Measurements from ENCODE around the gene HSPD1. TPM values are rescaled to one million over a fixed set of nuclear protein-coding genes. Genes with fewer than 3 reads are reported as not detected.

Gene HSPD1
- total and polyA plus RNA-seq, 2 of the 13 experiments (the other 11 are each of a cell fraction or from before 2014, with no cell fraction given), result 685 to 2,610 TPM

DNA sequence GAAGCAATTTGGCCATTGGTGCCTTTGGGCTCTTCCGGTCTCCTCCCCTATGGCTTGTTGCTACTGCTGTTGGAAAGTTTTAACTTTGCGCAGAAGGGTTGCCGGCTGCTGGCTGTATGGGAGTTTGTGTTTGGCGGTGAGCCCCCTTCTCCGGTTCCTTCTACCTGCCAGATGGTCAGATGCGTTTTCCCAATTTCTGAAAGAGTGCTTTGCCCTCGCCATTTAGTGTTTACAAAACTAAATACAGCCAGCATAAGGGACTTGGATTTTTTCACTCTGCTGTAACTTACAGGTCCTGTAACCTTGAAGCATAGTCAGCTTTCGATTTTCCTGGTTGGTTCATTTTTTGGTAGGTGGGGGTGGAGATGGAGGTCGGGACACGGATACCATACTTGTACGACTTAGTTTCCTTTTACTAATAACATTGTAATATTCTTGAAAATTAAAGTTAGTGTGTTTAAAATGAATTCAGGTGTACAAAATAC lies 45.7 kb downstream of the HSPD1 start (continued):
- TF ChIP-seq, protein P1, sequence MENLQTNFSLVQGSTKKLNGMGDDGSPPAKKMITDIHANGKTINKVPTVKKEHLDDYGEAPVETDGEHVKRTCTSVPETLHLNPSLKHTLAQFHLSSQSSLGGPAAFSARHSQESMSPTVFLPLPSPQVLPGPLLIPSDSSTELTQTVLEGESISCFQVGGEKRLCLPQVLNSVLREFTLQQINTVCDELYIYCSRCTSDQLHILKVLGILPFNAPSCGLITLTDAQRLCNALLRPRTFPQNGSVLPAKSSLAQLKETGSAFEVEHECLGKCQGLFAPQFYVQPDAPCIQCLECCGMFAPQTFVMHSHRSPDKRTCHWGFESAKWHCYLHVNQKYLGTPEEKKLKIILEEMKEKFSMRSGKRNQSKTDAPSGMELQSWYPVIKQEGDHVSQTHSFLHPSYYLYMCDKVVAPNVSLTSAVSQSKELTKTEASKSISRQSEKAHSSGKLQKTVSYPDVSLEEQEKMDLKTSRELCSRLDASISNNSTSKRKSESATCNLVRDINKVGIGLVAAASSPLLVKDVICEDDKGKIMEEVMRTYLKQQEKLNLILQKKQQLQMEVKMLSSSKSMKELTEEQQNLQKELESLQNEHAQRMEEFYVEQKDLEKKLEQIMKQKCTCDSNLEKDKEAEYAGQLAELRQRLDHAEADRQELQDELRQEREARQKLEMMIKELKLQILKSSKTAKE (CRISPR knock-in tag; IDR thresholded peaks at IDR 0.05; ENCODE audit: borderline replicate concordance), result no peak
- TF ChIP-seq GABPB1 (CRISPR knock-in tag; IDR thresholded peaks at IDR 0.05), result no peak; the same call in 1 of the 2 replicates
- TF ChIP-seq CBX5 (CRISPR knock-in tag; IDR thresholded peaks at IDR 0.05; ENCODE audit: borderline replicate concordance), result no peak
- TF ChIP-seq ZNF777 (CRISPR knock-in tag; IDR thresholded peaks at IDR 0.05), result no peak
- peak; percentile 57 for TF ChIP-seq RFX5 (IDR thresholded peaks at IDR 0.05; ENCODE audit: low read depth, low read length)
- TF ChIP-seq BRD4 (CRISPR knock-in tag; IDR thresholded peaks at IDR 0.05), result no peak
- TF ChIP-seq SMAD3 (CRISPR knock-in tag; IDR thresholded peaks at IDR 0.05), result no peak
- no peak for TF ChIP-seq NFE2L2 (IDR thresholded peaks at IDR 0.05; ENCODE audit: low read length)
- no peak for TF ChIP-seq MTA1 (CRISPR knock-in tag; IDR thresholded peaks at IDR 0.05; ENCODE audit: borderline replicate concordance)
- no peak for TF ChIP-seq MEIS1 (CRISPR knock-in tag; IDR thresholded peaks at IDR 0.05; ENCODE audit: borderline replicate concordance)
- TF ChIP-seq ZBTB26 (CRISPR knock-in tag; IDR thresholded peaks at IDR 0.05; ENCODE audit: borderline replicate concordance), result no peak
- no peak for TF ChIP-seq ZNF850 (CRISPR knock-in tag; conservative IDR thresholded peaks at IDR 0.05)
- TF ChIP-seq, protein P2, sequence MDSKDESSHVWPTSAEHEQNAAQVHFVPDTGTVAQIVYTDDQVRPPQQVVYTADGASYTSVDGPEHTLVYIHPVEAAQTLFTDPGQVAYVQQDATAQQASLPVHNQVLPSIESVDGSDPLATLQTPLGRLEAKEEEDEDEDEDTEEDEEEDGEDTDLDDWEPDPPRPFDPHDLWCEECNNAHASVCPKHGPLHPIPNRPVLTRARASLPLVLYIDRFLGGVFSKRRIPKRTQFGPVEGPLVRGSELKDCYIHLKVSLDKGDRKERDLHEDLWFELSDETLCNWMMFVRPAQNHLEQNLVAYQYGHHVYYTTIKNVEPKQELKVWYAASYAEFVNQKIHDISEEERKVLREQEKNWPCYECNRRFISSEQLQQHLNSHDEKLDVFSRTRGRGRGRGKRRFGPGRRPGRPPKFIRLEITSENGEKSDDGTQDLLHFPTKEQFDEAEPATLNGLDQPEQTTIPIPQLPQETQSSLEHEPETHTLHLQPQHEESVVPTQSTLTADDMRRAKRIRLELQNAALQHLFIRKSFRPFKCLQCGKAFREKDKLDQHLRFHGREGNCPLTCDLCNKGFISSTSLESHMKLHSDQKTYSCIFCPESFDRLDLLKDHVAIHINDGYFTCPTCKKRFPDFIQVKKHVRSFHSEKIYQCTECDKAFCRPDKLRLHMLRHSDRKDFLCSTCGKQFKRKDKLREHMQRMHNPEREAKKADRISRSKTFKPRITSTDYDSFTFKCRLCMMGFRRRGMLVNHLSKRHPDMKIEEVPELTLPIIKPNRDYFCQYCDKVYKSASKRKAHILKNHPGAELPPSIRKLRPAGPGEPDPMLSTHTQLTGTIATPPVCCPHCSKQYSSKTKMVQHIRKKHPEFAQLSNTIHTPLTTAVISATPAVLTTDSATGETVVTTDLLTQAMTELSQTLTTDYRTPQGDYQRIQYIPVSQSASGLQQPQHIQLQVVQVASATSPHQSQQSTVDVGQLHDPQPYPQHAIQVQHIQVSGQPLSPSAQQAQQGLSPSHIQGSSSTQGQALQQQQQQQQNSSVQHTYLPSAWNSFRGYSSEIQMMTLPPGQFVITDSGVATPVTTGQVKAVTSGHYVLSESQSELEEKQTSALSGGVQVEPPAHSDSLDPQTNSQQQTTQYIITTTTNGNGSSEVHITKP (CRISPR knock-in tag; IDR thresholded peaks at IDR 0.05; ENCODE audit: low read depth), result peak; percentile 85; the same call in 1 of the 2 replicates
- TF ChIP-seq NFKBIZ (CRISPR knock-in tag; IDR thresholded peaks at IDR 0.05), result no peak
- no peak for TF ChIP-seq ZNF354B (CRISPR knock-in tag; IDR thresholded peaks at IDR 0.05)
